ENCODE data around the gene ADCY2. TPM values are rescaled to one million over a fixed set of nuclear protein-coding genes. Genes with fewer than 3 reads are reported as not detected.

The ADCY2 gene
- total and polyA plus RNA-seq, 3 experiments from 2014 or later, result not detected

- Histone ChIP-seq H3K36me3 (ENCODE audit: insufficient read depth, low read length) (no peaks in the 10 kb centered on the region), H3K4me3 (ENCODE audit: low read length) (no peak overlapping the region), H3K27ac (ENCODE audit: low read depth, low read length) (no peak overlapping the region), H3K27me3 (ENCODE audit: insufficient read depth, low read length, poor library complexity, severe bottlenecking) (no peaks in the 10 kb centered on the region), H3K9me3 (ENCODE audit: low read length) (no peaks in the 10 kb centered on the region), H3K4me1 (ENCODE audit: insufficient read depth, low read length) (no peaks in the 10 kb centered on the region)
- no peaks in the 10 kb centered on the region for H3K36me3 Mint-ChIP-seq
- ChIA-PET CTCF (no interaction called here), POLR2A (no interaction called here)
- H3K27ac Mint-ChIP-seq, result no peak overlapping the region
- H3K4me3 Mint-ChIP-seq, result no peak overlapping the region
- DNase-seq, result no peak
- H3K9me3 Mint-ChIP-seq, result no peaks in the 10 kb centered on the region
- H3K27me3 Mint-ChIP-seq, result peaks cover 18 to 27% of the 10 kb centered on the region in 2 donors
- no peaks in the 10 kb centered on the region for H3K4me1 Mint-ChIP-seq
These were observed 439.0 kb downstream of the ADCY2 start for GRCh38 chr5:7834982-7835381.

GRCh38 chr5:7837403-7837802 lies 441.5 kb downstream of the ADCY2 start:
- peaks cover 12 to 36% of the 10 kb centered on the region in 2 donors for H3K27me3 Mint-ChIP-seq
- no peaks in the 10 kb centered on the region for H3K27me3 ChIP-seq (ENCODE audit: insufficient read depth, low read length, poor library complexity, severe bottlenecking)
- no peaks in the 10 kb centered on the region for H3K36me3 ChIP-seq (ENCODE audit: insufficient read depth, low read length)
- H3K4me1 ChIP-seq (ENCODE audit: insufficient read depth, low read length), result no peaks in the 10 kb centered on the region
- H3K27ac Mint-ChIP-seq, result peak overlapping the region in 1 of 8 donors; percentile 10
- H3K27ac ChIP-seq (ENCODE audit: low read depth, low read length), result no peak overlapping the region
- H3K4me3 ChIP-seq (ENCODE audit: low read length), result no peak overlapping the region
- no peak for DNase-seq
- ChIA-PET POLR2A (no interaction called here), CTCF (no interaction called here)
- H3K9me3 ChIP-seq (ENCODE audit: low read length), result no peaks in the 10 kb centered on the region
- peaks cover 0 to 7% (median 0%) of the 10 kb centered on the region in 3 donors for H3K36me3 Mint-ChIP-seq
- no peak overlapping the region for H3K4me3 Mint-ChIP-seq
- peaks cover 0 to 2% (median 0%) of the 10 kb centered on the region in 3 donors for H3K4me1 Mint-ChIP-seq
- H3K9me3 Mint-ChIP-seq, result no peaks in the 10 kb centered on the region

GRCh38 chr5:7842531-7842930 lies 446.6 kb downstream of the ADCY2 start:
- POLR2A ChIA-PET, result no interaction called here
- CTCF ChIA-PET, result no interaction called here
- peaks cover 0 to 7% (median 0%) of the 10 kb centered on the region in 3 donors for H3K36me3 Mint-ChIP-seq

GRCh38 chr5:7844901-7845300 lies 449.0 kb downstream of the ADCY2 start:
- peaks cover 30 to 79% of the 10 kb centered on the region in 2 donors for H3K27me3 Mint-ChIP-seq
- no peak overlapping the region for H3K27ac Mint-ChIP-seq
- no peak overlapping the region for H3K4me3 ChIP-seq (ENCODE audit: low read length)
- ChIA-PET CTCF (no interaction called here), POLR2A (no interaction called here)
- H3K4me3 Mint-ChIP-seq, result no peak overlapping the region
- H3K9me3 Mint-ChIP-seq, result peaks cover 0 to 2% (median 0%) of the 10 kb centered on the region in 5 donors
- H3K4me1 ChIP-seq (ENCODE audit: insufficient read depth, low read length), result peaks cover 6% of the 10 kb centered on the region
- H3K36me3 ChIP-seq (ENCODE audit: insufficient read depth, low read length), result no peaks in the 10 kb centered on the region
- H3K9me3 ChIP-seq (ENCODE audit: low read length), result no peaks in the 10 kb centered on the region
- H3K27ac ChIP-seq (ENCODE audit: low read depth, low read length), result no peak overlapping the region
- peaks cover 3 to 7% (median 6%) of the 10 kb centered on the region in 3 donors for H3K4me1 Mint-ChIP-seq
- no peak for DNase-seq
- H3K27me3 ChIP-seq (ENCODE audit: insufficient read depth, low read length, poor library complexity, severe bottlenecking), result peaks cover 8% of the 10 kb centered on the region
- H3K36me3 Mint-ChIP-seq, result peaks cover 0 to 7% (median 0%) of the 10 kb centered on the region in 3 donors

More at GRCh38 chr5:7842531-7842930, 446.6 kb downstream of the ADCY2 start:
- no peak overlapping the region for H3K27ac Mint-ChIP-seq
- DNase-seq, result no peak
- peaks cover 0 to 2% (median 0%) of the 10 kb centered on the region in 5 donors for H3K9me3 Mint-ChIP-seq
- peaks cover 0 to 5% (median 0%) of the 10 kb centered on the region in 3 donors for H3K4me1 Mint-ChIP-seq
- Histone ChIP-seq H3K4me1 (ENCODE audit: insufficient read depth, low read length) (no peaks in the 10 kb centered on the region), H3K27ac (ENCODE audit: low read depth, low read length) (no peak overlapping the region), H3K36me3 (ENCODE audit: insufficient read depth, low read length) (no peaks in the 10 kb centered on the region), H3K27me3 (ENCODE audit: insufficient read depth, low read length, poor library complexity, severe bottlenecking) (no peaks in the 10 kb centered on the region), H3K4me3 (ENCODE audit: low read length) (no peak overlapping the region), H3K9me3 (ENCODE audit: low read length) (no peaks in the 10 kb centered on the region)
- H3K4me3 Mint-ChIP-seq, result no peak overlapping the region
- H3K27me3 Mint-ChIP-seq, result peaks cover 24 to 69% of the 10 kb centered on the region in 2 donors

GRCh38 chr5:7845557-7845956 lies 449.6 kb downstream of the ADCY2 start:
- ChIA-PET CTCF (no interaction called here), POLR2A (no interaction called here)
- H3K9me3 ChIP-seq (ENCODE audit: low read length), result no peaks in the 10 kb centered on the region
- no peak overlapping the region for H3K4me3 ChIP-seq (ENCODE audit: low read length)
- H3K36me3 ChIP-seq (ENCODE audit: insufficient read depth, low read length), result no peaks in the 10 kb centered on the region
- H3K27me3 ChIP-seq (ENCODE audit: insufficient read depth, low read length, poor library complexity, severe bottlenecking), result peaks cover 8% of the 10 kb centered on the region
- DNase-seq, result no peak
- peaks cover 30 to 75% of the 10 kb centered on the region in 2 donors for H3K27me3 Mint-ChIP-seq
- peaks cover 0 to 6% (median 0%) of the 10 kb centered on the region in 3 donors for H3K36me3 Mint-ChIP-seq
- peaks cover 5 to 9% (median 9%) of the 10 kb centered on the region in 3 donors for H3K4me1 Mint-ChIP-seq
- H3K4me3 Mint-ChIP-seq, result no peak overlapping the region
- no peak overlapping the region for H3K27ac ChIP-seq (ENCODE audit: low read depth, low read length)
- peaks cover 0 to 2% (median 0%) of the 10 kb centered on the region in 5 donors for H3K9me3 Mint-ChIP-seq
- H3K27ac Mint-ChIP-seq, result no peak overlapping the region
- peaks cover 6% of the 10 kb centered on the region for H3K4me1 ChIP-seq (ENCODE audit: insufficient read depth, low read length)

- peaks cover 33 to 70% of the 10 kb centered on the region in 2 donors for H3K27me3 Mint-ChIP-seq
- Histone ChIP-seq H3K4me1 (ENCODE audit: insufficient read depth, low read length) (peaks cover 6% of the 10 kb centered on the region), H3K36me3 (ENCODE audit: insufficient read depth, low read length) (no peaks in the 10 kb centered on the region), H3K4me3 (ENCODE audit: low read length) (no peak overlapping the region), H3K27ac (ENCODE audit: low read depth, low read length) (no peak overlapping the region), H3K9me3 (ENCODE audit: low read length) (no peaks in the 10 kb centered on the region), H3K27me3 (ENCODE audit: insufficient read depth, low read length, poor library complexity, severe bottlenecking) (peaks cover 8% of the 10 kb centered on the region)
- no peak for DNase-seq
- no peaks in the 10 kb centered on the region for H3K36me3 Mint-ChIP-seq
- peaks cover 8 to 13% (median 9%) of the 10 kb centered on the region in 3 donors for H3K4me1 Mint-ChIP-seq
- H3K4me3 Mint-ChIP-seq, result no peak overlapping the region
- peak overlapping the region in 1 of 8 donors; percentile 40 for H3K27ac Mint-ChIP-seq
- peaks cover 0 to 2% (median 0%) of the 10 kb centered on the region in 5 donors for H3K9me3 Mint-ChIP-seq
- ChIA-PET POLR2A (no interaction called here), CTCF (interaction anchor here (1.5 kb wide), 1 partner anchor 23 kb away, joined by 4 read pairs; the partner anchor contains the start of genes FASTKD3 and MTRR)
These were observed 450.4 kb downstream of the ADCY2 start for GRCh38 chr5:7846327-7846726.

GRCh38 chr5:7848296-7848695 lies 452.4 kb downstream of the ADCY2 start:
- Mint-ChIP-seq H3K36me3 (no peaks in the 10 kb centered on the region), H3K27me3 (peaks cover 36 to 66% of the 10 kb centered on the region in 2 donors), H3K4me3 (peak overlapping the region in 1 of 7 donors; percentile 25), H3K27ac (no peak overlapping the region), H3K9me3 (peaks cover 0 to 2% (median 0%) of the 10 kb centered on the region in 5 donors), H3K4me1 (peaks cover 16 to 28% (median 22%) of the 10 kb centered on the region in 3 donors)
- Histone ChIP-seq H3K27me3 (ENCODE audit: insufficient read depth, low read length, poor library complexity, severe bottlenecking) (peaks cover 8% of the 10 kb centered on the region), H3K4me1 (ENCODE audit: insufficient read depth, low read length) (peaks cover 6% of the 10 kb centered on the region), H3K9me3 (ENCODE audit: low read length) (no peaks in the 10 kb centered on the region), H3K27ac (ENCODE audit: low read depth, low read length) (no peak overlapping the region), H3K4me3 (ENCODE audit: low read length) (no peak overlapping the region), H3K36me3 (ENCODE audit: insufficient read depth, low read length) (no peaks in the 10 kb centered on the region)
- POLR2A ChIA-PET, result no interaction called here
- DNase-seq, result no peak
- CTCF ChIA-PET, result no interaction called here

- no peak overlapping the region for H3K27ac ChIP-seq (ENCODE audit: low read depth, low read length)
- peaks cover 16 to 28% (median 22%) of the 10 kb centered on the region in 3 donors for H3K4me1 Mint-ChIP-seq
- no peaks in the 10 kb centered on the region for H3K9me3 ChIP-seq (ENCODE audit: low read length)
- H3K27me3 Mint-ChIP-seq, result peaks cover 32 to 55% of the 10 kb centered on the region in 2 donors
- no peaks in the 10 kb centered on the region for H3K36me3 Mint-ChIP-seq
- peak overlapping the region in 3 of 8 donors; percentile 25 to 74 (median 54) for H3K27ac Mint-ChIP-seq
- POLR2A ChIA-PET, result interaction anchor here (1.4 kb wide), 1 partner anchor 23 kb away, joined by 4 read pairs; no protein-coding TSS in a partner anchor
- peaks cover 6% of the 10 kb centered on the region for H3K4me1 ChIP-seq (ENCODE audit: insufficient read depth, low read length)
- no peaks in the 10 kb centered on the region for H3K36me3 ChIP-seq (ENCODE audit: insufficient read depth, low read length)
- peaks cover 8% of the 10 kb centered on the region for H3K27me3 ChIP-seq (ENCODE audit: insufficient read depth, low read length, poor library complexity, severe bottlenecking)
- CTCF ChIA-PET, result interaction anchor here (1.3 kb wide), 1 partner anchor 10 kb away, joined by 5 read pairs; no protein-coding TSS in a partner anchor
- H3K4me3 ChIP-seq (ENCODE audit: low read length), result no peak overlapping the region
- H3K4me3 Mint-ChIP-seq, result peak overlapping the region; percentile 79 to 88 (median 83)
- no peak for DNase-seq
- H3K9me3 Mint-ChIP-seq, result peaks cover 0 to 1% (median 0%) of the 10 kb centered on the region in 5 donors
These were observed 453.9 kb downstream of the ADCY2 start for GRCh38 chr5:7849681-7850394.
